ENCODE results near the gene CUL5.

The CUL5 gene

GRCh38 chr11:107996006-107996776 lies 12.5 kb upstream of the CUL5 start:
- H3K4me1 ChIP-seq (ENCODE audit: control insufficient read depth, insufficient read depth, low read length) = no peaks in the 10 kb centered on the region
- no peaks in the 10 kb centered on the region for H3K36me3 ChIP-seq (ENCODE audit: control insufficient read depth in 2 of 2, insufficient read depth in 1 of 2, low read length in 2 of 2)
- H3K27ac ChIP-seq (ENCODE audit: extremely low read depth, low read depth, low read length) = no peak overlapping the region
- H3K9me3 ChIP-seq (ENCODE audit: control insufficient read depth, insufficient read depth, low read depth, low read length) = no peaks in the 10 kb centered on the region
- ChIA-PET CTCF (interaction anchor here (0.6 to 4.8 kb wide), 4 partner anchors 13 to 148 kb away, joined by 3 to 31 read pairs (median 4); partner anchors contain the start of gene CUL5), POLR2A (no interaction called here)
- no peak for TF ChIP-seq ZSCAN16 (tag by site-specific recombination; IDR thresholded peaks at IDR 0.05)
- no peak for TF ChIP-seq ZNF670 (tag by site-specific recombination; IDR thresholded peaks at IDR 0.05; ENCODE audit: low read depth)
- TF ChIP-seq REPIN1 (tag by site-specific recombination; IDR thresholded peaks at IDR 0.05; ENCODE audit: low read depth) = no peak
- no peak for TF ChIP-seq ZNF214 (tag by site-specific recombination; IDR thresholded peaks at IDR 0.05; ENCODE audit: borderline replicate concordance)
- no peak for TF ChIP-seq SP3 (tag by site-specific recombination; IDR thresholded peaks at IDR 0.05)
- no peak for TF ChIP-seq ZNF274 (IDR thresholded peaks at IDR 0.05; ENCODE audit: low read length)
- no peak for TF ChIP-seq ZNF274 (tag by site-specific recombination; IDR thresholded peaks at IDR 0.05; ENCODE audit: borderline replicate concordance)
- TF ChIP-seq ZNF19 (tag by site-specific recombination; IDR thresholded peaks at IDR 0.05; ENCODE audit: low read depth) = no peak
- TF ChIP-seq ZNF121 (tag by site-specific recombination; IDR thresholded peaks at IDR 0.05) = peak; percentile 75
- H3K4me3 ChIP-seq (ENCODE audit: low read depth, low read length) = no peak overlapping the region

GRCh38 chr11:107998761-107999160 lies 9.9 kb upstream of the CUL5 start:
- H3K9me3 ChIP-seq (ENCODE audit: control insufficient read depth, insufficient read depth, low read depth, low read length) = no peaks in the 10 kb centered on the region
- no peaks in the 10 kb centered on the region for H3K4me1 ChIP-seq (ENCODE audit: control insufficient read depth, insufficient read depth, low read length)
- no peak overlapping the region for H3K27ac ChIP-seq (ENCODE audit: extremely low read depth, low read depth, low read length)
- CTCF ChIA-PET = interaction anchor here (0.6 to 4.8 kb wide), 5 partner anchors 8 to 274 kb away, joined by 3 to 31 read pairs (median 4); partner anchors contain the start of gene CUL5
- no peak overlapping the region for H3K4me3 ChIP-seq (ENCODE audit: low read depth, low read length)
- TF ChIP-seq ZNF280C (tag by site-specific recombination; IDR thresholded peaks at IDR 0.05) (no peak), BCL11A (tag by site-specific recombination; IDR thresholded peaks at IDR 0.05; ENCODE audit: low read depth) (no peak), AEBP2 (tag by site-specific recombination; IDR thresholded peaks at IDR 0.05; ENCODE audit: borderline replicate concordance) (no peak), ZNF513 (tag by site-specific recombination; IDR thresholded peaks at IDR 0.05) (no peak), ZNF529 (tag by site-specific recombination; IDR thresholded peaks at IDR 0.05; ENCODE audit: insufficient replicate concordance) (no peak), ZNF544 (tag by site-specific recombination; IDR thresholded peaks at IDR 0.05) (no peak), ZNF610 (tag by site-specific recombination; IDR thresholded peaks at IDR 0.05; ENCODE audit: borderline replicate concordance) (no peak), PRDM1 (tag by site-specific recombination; IDR thresholded peaks at IDR 0.05) (no peak), GLIS2 (tag by site-specific recombination; IDR thresholded peaks at IDR 0.05) (no peak), ZNF623 (tag by site-specific recombination; IDR thresholded peaks at IDR 0.05) (no peak)
- POLR2A ChIA-PET = no interaction called here
- H3K36me3 ChIP-seq (ENCODE audit: control insufficient read depth in 2 of 2, insufficient read depth in 1 of 2, low read length in 2 of 2) = no peaks in the 10 kb centered on the region

All from HEK293 (cell line).